ENCODE results near the gene HTRA1. TPM values are rescaled to one million over a fixed set of nuclear protein-coding genes. Genes with fewer than 3 reads are reported as not detected.

The HTRA1 gene
- total RNA-seq, 1 experiment from 2014 or later = 157 TPM

GRCh38 chr10:122516734-122517133 lies 55.4 kb downstream of the HTRA1 start:
- ChIA-PET POLR2A (no interaction called here), CTCF (interaction anchor here (3.4 kb wide), 1 partner anchor 49 kb away, joined by 25 read pairs; no protein-coding TSS in a partner anchor)
- H3K9me3 Mint-ChIP-seq (ENCODE audit: unreplicated experiment) = no peaks in the 10 kb centered on the region
- no peak overlapping the region for H3K4me3 Mint-ChIP-seq (ENCODE audit: unreplicated experiment)
- peaks cover 56% of the 10 kb centered on the region for H3K36me3 Mint-ChIP-seq (ENCODE audit: insufficient read depth, unreplicated experiment)
- no peaks in the 10 kb centered on the region for H3K27me3 Mint-ChIP-seq (ENCODE audit: insufficient read depth, unreplicated experiment)
- no peak for DNase-seq (ENCODE audit: unreplicated experiment)
- H3K27ac Mint-ChIP-seq (ENCODE audit: low read depth, unreplicated experiment) = no peak overlapping the region
- peaks cover 13% of the 10 kb centered on the region for H3K4me1 Mint-ChIP-seq (ENCODE audit: insufficient read depth, unreplicated experiment)
- no TSS peak for BruUV-seq (replicated peaks)
- intact Hi-C loops (cut with micrococcal nuclease) = no loop called here
- TF ChIP-seq CTCF (IDR thresholded peaks at IDR 0.05; ENCODE audit: unreplicated experiment) = no peak

DNA sequence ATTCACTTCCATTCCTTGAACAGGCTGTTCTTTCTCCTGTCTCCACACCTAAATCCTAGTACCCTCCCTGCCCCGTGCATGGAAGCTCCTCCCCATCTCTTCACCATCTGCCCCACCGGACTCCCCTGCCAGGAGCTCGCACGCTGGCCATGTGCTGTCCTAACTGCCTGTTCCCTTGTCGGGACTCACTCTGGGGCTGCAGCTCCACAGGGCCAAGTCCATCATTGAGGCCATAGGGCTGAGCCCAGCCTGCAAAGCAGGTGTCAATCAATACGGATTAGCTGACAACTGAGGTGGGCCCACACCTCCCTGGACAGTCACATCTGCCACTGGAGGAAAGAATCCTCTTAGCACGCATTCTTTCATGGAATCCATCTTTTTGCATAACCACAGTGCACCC lies 57.8 kb downstream of the HTRA1 start:
- Mint-ChIP-seq H3K27me3 (ENCODE audit: insufficient read depth, unreplicated experiment) (no peaks in the 10 kb centered on the region), H3K9me3 (ENCODE audit: unreplicated experiment) (peaks cover 6% of the 10 kb centered on the region), H3K36me3 (ENCODE audit: insufficient read depth, unreplicated experiment) (peaks cover 33% of the 10 kb centered on the region), H3K4me3 (ENCODE audit: unreplicated experiment) (no peak overlapping the region), H3K4me1 (ENCODE audit: insufficient read depth, unreplicated experiment) (peaks cover 13% of the 10 kb centered on the region), H3K27ac (ENCODE audit: low read depth, unreplicated experiment) (no peak overlapping the region)
- TF ChIP-seq CTCF (IDR thresholded peaks at IDR 0.05; ENCODE audit: unreplicated experiment) = no peak
- BruUV-seq (replicated peaks) = no TSS peak
- intact Hi-C loops (cut with micrococcal nuclease) = no loop called here
- no peak for DNase-seq (ENCODE audit: unreplicated experiment)
- ChIA-PET CTCF (no interaction called here), POLR2A (no interaction called here)

DNA sequence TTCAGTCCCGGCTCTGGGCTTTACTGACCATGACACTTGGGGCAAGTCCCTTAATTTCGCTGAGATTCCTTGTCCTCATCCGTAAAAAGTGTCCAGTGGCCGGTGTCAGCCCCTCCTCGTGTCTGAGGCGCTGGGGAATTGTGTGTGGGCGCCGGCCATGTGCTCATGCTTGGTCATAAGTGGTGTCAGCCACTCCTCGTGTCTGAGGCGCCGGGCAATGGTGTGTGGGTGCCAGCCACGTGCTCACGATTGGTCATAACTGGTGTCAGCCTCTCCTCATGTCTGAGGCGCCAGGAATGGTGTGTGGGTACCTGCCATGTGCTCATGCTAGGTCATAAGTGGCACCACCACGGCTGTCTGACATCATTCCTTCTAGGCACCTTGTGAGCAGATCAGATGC lies 58.5 kb downstream of the HTRA1 start:
- intact Hi-C loops (cut with micrococcal nuclease) = no loop called here
- Mint-ChIP-seq H3K4me1 (ENCODE audit: insufficient read depth, unreplicated experiment) (peaks cover 13% of the 10 kb centered on the region), H3K27me3 (ENCODE audit: insufficient read depth, unreplicated experiment) (no peaks in the 10 kb centered on the region), H3K9me3 (ENCODE audit: unreplicated experiment) (peaks cover 6% of the 10 kb centered on the region), H3K4me3 (ENCODE audit: unreplicated experiment) (no peak overlapping the region), H3K36me3 (ENCODE audit: insufficient read depth, unreplicated experiment) (peaks cover 25% of the 10 kb centered on the region), H3K27ac (ENCODE audit: low read depth, unreplicated experiment) (no peak overlapping the region)
- DNase-seq (ENCODE audit: unreplicated experiment) = no peak
- CTCF ChIA-PET = no interaction called here
- TF ChIP-seq CTCF (IDR thresholded peaks at IDR 0.05; ENCODE audit: unreplicated experiment) = no peak
- POLR2A ChIA-PET = interaction anchor here (0.8 kb wide), 1 partner anchor 24 kb away, joined by 3 read pairs; no protein-coding TSS in a partner anchor
- BruUV-seq (replicated peaks) = no TSS peak

GRCh38 chr10:122521011-122521410 lies 59.7 kb downstream of the HTRA1 start:
- ChIA-PET POLR2A (interaction anchor here (0.7 to 2.6 kb wide), 2 partner anchors 20 to 44 kb away, joined by 3 to 7 read pairs; no protein-coding TSS in a partner anchor), CTCF (interaction anchor here (0.8 to 1.6 kb wide), 2 partner anchors 44 to 53 kb away, joined by 4 read pairs; no protein-coding TSS in a partner anchor)
- no TSS peak for BruUV-seq (replicated peaks)
- Mint-ChIP-seq H3K9me3 (ENCODE audit: unreplicated experiment) (peaks cover 6% of the 10 kb centered on the region), H3K36me3 (ENCODE audit: insufficient read depth, unreplicated experiment) (peaks cover 14% of the 10 kb centered on the region), H3K27me3 (ENCODE audit: insufficient read depth, unreplicated experiment) (no peaks in the 10 kb centered on the region), H3K4me3 (ENCODE audit: unreplicated experiment) (no peak overlapping the region), H3K4me1 (ENCODE audit: insufficient read depth, unreplicated experiment) (peaks cover 9% of the 10 kb centered on the region), H3K27ac (ENCODE audit: low read depth, unreplicated experiment) (no peak overlapping the region)
- no peak for TF ChIP-seq CTCF (IDR thresholded peaks at IDR 0.05; ENCODE audit: unreplicated experiment)
- peak; percentile 25 for DNase-seq (ENCODE audit: unreplicated experiment)
- intact Hi-C loops (cut with micrococcal nuclease) = no loop called here
